ENCODE measurements around the gene EPS8L1.
"Not testable (repeated sequence)": the region's sequence is repeated elsewhere in the genome, so short reads cannot be mapped to it uniquely, and the experiment has no call there.

Gene EPS8L1

GRCh38 chr19:55053735-55054134 lies 21.9 kb upstream of the EPS8L1 start:
- no peak for DNase-seq

GRCh38 chr19:55056827-55057226 lies 18.8 kb upstream of the EPS8L1 start:
- DNase-seq, result no peak

GRCh38 chr19:55058781-55059610 lies 16.7 kb upstream of the EPS8L1 start:
- no peak for DNase-seq

GRCh38 chr19:55060287-55060686 lies 15.4 kb upstream of the EPS8L1 start:
- not testable (repeated sequence) for DNase-seq

- peak; percentile 96 for DNase-seq
Observed at GRCh38 chr19:55062735-55063491, 12.8 kb upstream of the EPS8L1 start, which contains the start of gene RDH13. Gene RDH13, minus strand, starts transcription at chr19:55063148. Its CDS starts 116 bp downstream, at chr19:55063032.

GRCh38 chr19:55063492-55063843 lies 12.2 kb upstream of the EPS8L1 start:
- DNase-seq, result no peak

GRCh38 chr19:55065516-55065915 lies 10.2 kb upstream of the EPS8L1 start:
- not testable (repeated sequence) for DNase-seq

GRCh38 chr19:55066107-55066709 lies 9.5 kb upstream of the EPS8L1 start:
- DNase-seq, result no peak

- no peak for DNase-seq
Observed at GRCh38 chr19:55067869-55068268, 7.8 kb upstream of the EPS8L1 start.

- peak; percentile 39 for DNase-seq
Observed at GRCh38 chr19:55068950-55069864, 6.5 kb upstream of the EPS8L1 start.

GRCh38 chr19:55069865-55070197 lies 5.8 kb upstream of the EPS8L1 start:
- no peak for DNase-seq

- DNase-seq, result no peak
Observed at GRCh38 chr19:55070466-55071128, 5.1 kb upstream of the EPS8L1 start.

GRCh38 chr19:55071129-55071502 lies 4.6 kb upstream of the EPS8L1 start:
- DNase-seq, result no peak

GRCh38 chr19:55071913-55072312 lies 3.8 kb upstream of the EPS8L1 start:
- no peak for DNase-seq

- no peak for DNase-seq
Observed at GRCh38 chr19:55076321-55076720, 652 bp downstream of the EPS8L1 start.

GRCh38 chr19:55077106-55077505 lies 1.4 kb downstream of the EPS8L1 start:
- DNase-seq, result no peak

GRCh38 chr19:55078996-55079395 lies 3.3 kb downstream of the EPS8L1 start:
- DNase-seq, result no peak

- DNase-seq, result no peak
Observed at GRCh38 chr19:55079400-55080038, 3.9 kb downstream of the EPS8L1 start.

GRCh38 chr19:55080121-55080967 lies 4.7 kb downstream of the EPS8L1 start:
- peak; percentile 82 for DNase-seq

GRCh38 chr19:55080968-55081769 lies 5.5 kb downstream of the EPS8L1 start:
- DNase-seq, result peak; percentile 70
